Gastroesophageal sphincter (tissue), 4 donors: ENCODE measurements around the gene ARFRP1. TPM values are rescaled to one million over a fixed set of nuclear protein-coding genes. Genes with fewer than 3 reads are reported as not detected.

ENCODE experiments used
- ATAC-seq: fragments of 150-250 bp; one replicate; pipeline ENCODE4 v1.9.1; 2016; ENCODE audit warnings: mild to moderate bottlenecking, moderate library complexity
- H3K27ac ChIP-seq, 4 donors: fragments of 200-600 bp; sonication (generic) in 3 of 4; 1 replicate in 3 of 4; 2 replicates in 1 of 4; pipeline ENCODE4 v1.5.1; 2016 to 2019
- H3K27me3 ChIP-seq: fragments of 200-600 bp; sonication (generic); one replicate; pipeline ENCODE4 v1.5.1; 2019
- H3K36me3 ChIP-seq, 2 donors: fragments of 200-600 bp; sonication (generic); one replicate each; pipeline ENCODE4 v1.5.1; 2019; ENCODE audit warnings: control low read depth in 1 of 2
- H3K4me1 ChIP-seq, 3 donors: fragments of 200-600 bp; sonication (generic); 1 replicate in 2 of 3; 2 replicates in 1 of 3; pipeline ENCODE4 v1.5.1; 2016 to 2019; ENCODE audit warnings: control low read depth in 2 of 3
- H3K4me3 ChIP-seq, 2 donors: fragments of 200-600 bp; sonication (generic); one replicate each; pipeline ENCODE4 v1.5.1; 2019; ENCODE audit warnings: mild to moderate bottlenecking in 1 of 2, moderate library complexity in 1 of 2
- H3K9me3 ChIP-seq, 3 donors: fragments of 200-600 bp; sonication (generic); one replicate each; pipeline ENCODE4 v1.5.1; 2017 to 2019; ENCODE audit warnings: control low read depth in 2 of 3
- EP300 ChIP-seq: sonication (generic); formaldehyde crosslinking; IDR thresholded peaks from one replicate; pipeline ENCODE4 v1.6.1; 2017; ENCODE audit warnings: antibody characterized with exemption, mild to moderate bottlenecking
- POLR2A ChIP-seq, 2 donors: fragments of 450-650 bp; IDR thresholded peaks; one replicate each; pipeline ENCODE4 v1.6.1; 2017; ENCODE audit warnings: antibody characterized with exemption in 2 of 2, mild to moderate bottlenecking in 2 of 2, moderate library complexity in 1 of 2
- POLR2AphosphoS5 ChIP-seq: sonication (generic); formaldehyde crosslinking; IDR thresholded peaks from one replicate; pipeline ENCODE4 v1.6.1; 2017; ENCODE audit warnings: antibody characterized with exemption
- WGBS, 2 donors: methylation state at CpG; one replicate each; pipeline ENCODE4 v1.1.5; 2018; ENCODE audit warnings: low coverage in 1 of 2; 5-methylcytosine and 5-hydroxymethylcytosine counted together
- total RNA-seq, 4 donors: library from RNA; depleted of rRNA; stranded (reverse); fragments of >200 nt; gene quantifications; one replicate each; pipeline ENCODE4 v1.1.0, GENCODE V29; 2016
- TF ChIP-seq, protein P1 (sequence below), 4 experiments: fragments of 200-600 bp in 2 of 4; fragments of 450-650 bp in 2 of 4; sonication (generic) in 1 of 4; IDR thresholded peaks; one replicate each; pipeline ENCODE4 v1.5.1; 2017 to 2019; ENCODE audit warnings: antibody characterized with exemption in 4 of 4, mild to moderate bottlenecking in 2 of 4, moderate library complexity in 2 of 4

The ARFRP1 gene
- total RNA-seq, 4 donors from 2014 or later: 38.9 to 56.4 (median 49.0) TPM

DNA sequence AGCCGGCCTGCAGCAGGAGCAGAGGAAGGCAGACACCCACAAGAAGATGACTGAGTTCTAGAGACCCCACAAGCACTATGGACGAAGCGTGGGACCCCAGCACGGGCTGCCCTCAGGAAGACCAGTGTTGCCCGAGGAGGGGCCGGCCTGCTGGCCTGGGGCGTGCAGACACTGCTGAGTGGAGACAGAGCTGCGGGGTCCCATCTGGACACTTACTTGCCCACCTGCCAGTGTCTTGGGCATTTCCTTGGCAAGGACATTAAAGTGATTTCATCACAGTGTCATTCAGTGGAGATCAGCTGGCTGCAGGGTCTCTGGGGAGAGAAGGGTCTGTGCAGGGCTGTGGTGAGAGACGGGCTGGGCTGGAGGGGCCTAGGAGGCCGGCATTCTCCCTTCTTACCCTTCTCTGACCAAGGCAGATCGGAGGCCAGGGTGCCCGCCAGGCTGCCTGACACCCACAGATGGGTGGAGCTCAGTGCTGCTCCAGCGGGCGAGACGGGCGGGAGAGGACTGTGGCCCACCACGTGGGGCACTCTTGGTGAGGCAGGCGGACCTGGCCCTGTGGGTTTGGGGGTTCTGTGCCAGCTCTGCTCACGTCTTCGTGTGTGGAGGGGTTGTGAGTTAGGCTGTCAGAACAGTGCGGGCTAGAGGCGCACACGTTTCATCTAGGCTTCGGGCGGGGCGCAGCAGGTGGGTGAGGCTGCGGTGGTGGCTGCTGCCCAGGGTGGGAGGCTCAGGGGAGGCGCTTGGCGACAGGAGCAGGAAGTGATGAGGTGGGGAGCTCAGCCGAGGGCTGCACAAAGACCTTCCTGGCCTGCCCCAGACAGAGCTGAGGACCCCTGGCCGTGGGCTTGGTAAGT lies 28.3 kb upstream of the ARFRP1 start, which contains the start of gene LIME1:
LIME1 (plus strand) TSS at position 806 of the 860 bp plus-strand sequence. CDS start 886 bp downstream, outside the sequence.
- TF ChIP-seq POLR2AphosphoS5 (no peak), EP300 (no peak), POLR2A (IDR thresholded peaks at IDR 0.05) (no peak)
- TF ChIP-seq, protein P1, sequence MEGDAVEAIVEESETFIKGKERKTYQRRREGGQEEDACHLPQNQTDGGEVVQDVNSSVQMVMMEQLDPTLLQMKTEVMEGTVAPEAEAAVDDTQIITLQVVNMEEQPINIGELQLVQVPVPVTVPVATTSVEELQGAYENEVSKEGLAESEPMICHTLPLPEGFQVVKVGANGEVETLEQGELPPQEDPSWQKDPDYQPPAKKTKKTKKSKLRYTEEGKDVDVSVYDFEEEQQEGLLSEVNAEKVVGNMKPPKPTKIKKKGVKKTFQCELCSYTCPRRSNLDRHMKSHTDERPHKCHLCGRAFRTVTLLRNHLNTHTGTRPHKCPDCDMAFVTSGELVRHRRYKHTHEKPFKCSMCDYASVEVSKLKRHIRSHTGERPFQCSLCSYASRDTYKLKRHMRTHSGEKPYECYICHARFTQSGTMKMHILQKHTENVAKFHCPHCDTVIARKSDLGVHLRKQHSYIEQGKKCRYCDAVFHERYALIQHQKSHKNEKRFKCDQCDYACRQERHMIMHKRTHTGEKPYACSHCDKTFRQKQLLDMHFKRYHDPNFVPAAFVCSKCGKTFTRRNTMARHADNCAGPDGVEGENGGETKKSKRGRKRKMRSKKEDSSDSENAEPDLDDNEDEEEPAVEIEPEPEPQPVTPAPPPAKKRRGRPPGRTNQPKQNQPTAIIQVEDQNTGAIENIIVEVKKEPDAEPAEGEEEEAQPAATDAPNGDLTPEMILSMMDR (IDR thresholded peaks at IDR 0.05): no peak
- H3K4me1 ChIP-seq: peaks cover 0 to 36% (median 21%) of the 10 kb centered on the region in 3 donors
- H3K9me3 ChIP-seq: no peaks in the 10 kb centered on the region
- peak within 1 kb of the TSS in 1 of 4 donors; percentile 14 for H3K27ac ChIP-seq
- ATAC-seq: no peak
- H3K36me3 ChIP-seq: peaks cover 0 to 38% of the 10 kb centered on the region in 2 donors
- WGBS, 2 donors: 89 to 100% methylated on average over 1 to 3 of the region's 31 CpGs
- H3K27me3 ChIP-seq: no peaks in the 10 kb centered on the region
- peak within 1 kb of the TSS in 1 of 2 donors; percentile 82 for H3K4me3 ChIP-seq

DNA sequence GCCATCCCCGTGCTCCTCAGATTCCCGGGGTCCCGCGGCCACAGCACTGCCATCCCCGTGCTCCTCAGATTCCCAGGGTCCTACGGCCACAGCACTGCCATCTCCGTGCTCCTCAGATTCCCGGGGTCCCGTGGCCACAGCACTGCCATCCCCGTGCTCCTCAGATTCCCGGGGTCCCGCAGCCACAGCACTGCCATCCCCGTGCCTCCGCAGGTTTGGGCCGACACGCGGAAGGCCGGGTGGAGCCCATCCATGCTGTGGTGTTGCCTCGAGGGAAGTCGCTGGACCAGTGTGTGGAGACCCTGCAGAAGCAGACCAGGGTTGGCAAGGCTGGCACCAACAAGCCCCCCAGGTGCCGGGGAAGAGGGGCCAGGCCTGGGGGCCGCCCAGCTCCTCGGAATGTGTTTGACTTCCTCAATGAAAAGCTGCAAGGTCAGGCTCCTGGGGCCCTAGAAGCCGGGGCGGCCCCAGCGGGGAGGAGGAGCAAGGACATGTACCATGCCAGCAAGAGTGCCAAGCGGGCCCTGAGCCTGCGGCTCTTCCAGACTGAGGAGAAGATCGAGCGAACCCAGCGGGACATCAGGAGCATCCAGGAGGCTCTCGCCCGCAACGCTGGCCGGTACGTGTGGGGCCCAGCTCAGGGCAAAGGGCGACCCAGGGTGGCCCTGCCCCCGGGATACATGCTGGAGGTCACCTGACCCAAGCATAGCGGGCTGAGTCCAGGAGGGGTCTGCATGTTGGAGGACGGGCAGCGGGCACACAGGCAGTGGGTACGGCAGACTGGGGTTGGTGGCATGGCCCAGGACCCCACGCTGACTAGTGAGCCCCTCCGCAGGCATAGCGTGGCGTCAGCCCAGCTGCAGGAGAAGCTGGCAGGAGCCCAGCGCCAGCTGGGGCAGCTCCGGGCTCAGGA lies 27.4 kb upstream of the ARFRP1 start:
- Histone ChIP-seq H3K36me3 (peaks cover 0 to 44% of the 10 kb centered on the region in 2 donors), H3K27ac (no peak overlapping the region), H3K4me3 (no peak overlapping the region), H3K27me3 (no peaks in the 10 kb centered on the region), H3K4me1 (peaks cover 0 to 27% (median 19%) of the 10 kb centered on the region in 3 donors), H3K9me3 (no peaks in the 10 kb centered on the region)
- ATAC-seq: no peak
- WGBS, 2 donors: no CpG with 5 or more reads among the region's 48 CpGs
- TF ChIP-seq POLR2A (IDR thresholded peaks at IDR 0.05) (no peak), EP300 (no peak), POLR2AphosphoS5 (no peak)
- TF ChIP-seq, protein P1 (IDR thresholded peaks at IDR 0.05): no peak

DNA sequence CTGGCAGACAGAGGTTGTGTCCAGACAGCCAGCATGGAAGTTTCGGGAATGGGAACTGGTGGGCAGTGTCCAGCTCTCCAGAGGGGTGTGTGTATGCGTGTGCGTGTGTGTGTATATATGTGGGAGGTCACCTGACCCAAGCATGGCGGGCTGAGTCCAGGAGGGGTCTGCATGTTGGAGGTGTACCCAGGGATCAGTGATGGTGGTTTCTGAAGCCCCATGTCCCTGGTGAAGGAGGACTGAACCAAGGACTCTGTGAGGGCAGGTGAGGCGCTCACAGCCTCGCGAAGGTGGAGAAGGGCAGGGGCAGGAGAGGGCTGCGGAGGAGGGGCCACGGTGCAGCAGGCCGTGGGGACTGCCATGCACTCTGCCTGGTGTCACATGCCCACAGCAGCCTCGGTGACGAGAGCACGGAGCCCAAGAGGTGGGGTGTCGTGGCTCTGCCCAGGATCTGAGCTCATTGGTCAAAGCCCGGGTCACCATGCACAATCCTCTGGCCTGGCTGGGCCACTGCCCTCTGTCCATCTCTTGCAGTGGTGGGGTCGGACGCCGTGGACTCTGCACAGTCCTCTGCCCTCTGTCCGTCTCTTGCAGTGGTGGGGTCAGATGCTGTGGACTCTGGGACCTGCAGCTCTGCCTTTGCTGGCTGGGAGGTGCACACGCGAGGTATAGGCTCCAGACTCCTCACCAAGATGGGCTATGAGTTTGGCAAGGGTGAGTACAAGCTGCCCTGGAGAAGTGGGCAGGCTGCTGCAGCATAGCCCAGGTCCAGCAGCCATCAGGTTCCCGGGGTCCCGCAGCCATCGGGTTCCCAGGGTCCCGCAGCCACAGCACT lies 26.6 kb upstream of the ARFRP1 start:
- no peaks in the 10 kb centered on the region for H3K9me3 ChIP-seq
- peaks cover 0 to 53% of the 10 kb centered on the region in 2 donors for H3K36me3 ChIP-seq
- no peak overlapping the region for H3K27ac ChIP-seq
- TF ChIP-seq, protein P1 (IDR thresholded peaks at IDR 0.05): no peak
- no peak for TF ChIP-seq POLR2AphosphoS5
- no peak for TF ChIP-seq EP300
- no peak for TF ChIP-seq POLR2A (IDR thresholded peaks at IDR 0.05)
- no peak overlapping the region for H3K4me3 ChIP-seq
- WGBS, 2 donors: 79% methylated on average over 8 of the region's 25 CpGs; no CpG with 5 or more reads in 1 of the 2 donors
- H3K4me1 ChIP-seq: peaks cover 0 to 26% (median 19%) of the 10 kb centered on the region in 3 donors
- no peaks in the 10 kb centered on the region for H3K27me3 ChIP-seq
- no peak for ATAC-seq

DNA sequence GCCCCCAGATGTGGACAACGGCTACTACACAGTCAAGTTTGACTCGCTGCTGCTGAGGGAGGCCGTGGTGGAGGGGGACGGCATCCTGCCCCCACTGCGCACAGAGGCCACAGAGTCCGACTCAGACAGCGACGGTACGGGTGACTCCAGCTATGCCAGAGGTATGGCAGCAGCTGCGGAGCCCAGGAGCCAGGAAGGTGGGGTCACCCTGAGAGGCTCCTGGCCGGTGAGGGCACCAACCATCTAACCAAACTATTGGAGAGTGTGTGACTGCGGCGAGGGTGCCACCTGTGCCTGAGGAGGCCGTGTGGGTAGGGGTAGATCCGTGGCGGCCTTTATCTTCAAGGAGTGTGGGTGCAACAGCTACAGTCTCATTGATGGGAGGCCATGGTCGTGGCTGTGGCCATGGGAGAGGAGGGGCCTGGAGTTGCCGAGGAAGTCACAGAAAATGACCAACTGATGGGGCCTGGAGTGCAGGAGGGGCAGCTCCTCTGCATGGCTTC lies 25.9 kb upstream of the ARFRP1 start:
- no peaks in the 10 kb centered on the region for H3K27me3 ChIP-seq
- ATAC-seq: no peak
- H3K4me1 ChIP-seq: peaks cover 0 to 21% (median 14%) of the 10 kb centered on the region in 3 donors
- 95 to 97% methylated on average over 5 to 6 of the region's 18 CpGs for WGBS, 2 donors
- TF ChIP-seq POLR2AphosphoS5 (no peak), POLR2A (IDR thresholded peaks at IDR 0.05) (no peak), EP300 (no peak)
- H3K9me3 ChIP-seq: no peaks in the 10 kb centered on the region
- H3K27ac ChIP-seq: no peak overlapping the region
- peaks cover 0 to 53% of the 10 kb centered on the region in 2 donors for H3K36me3 ChIP-seq
- H3K4me3 ChIP-seq: no peak overlapping the region
